GM21390 (cell line): ENCODE data around the gene ANKRD33B.
"Not testable (repeated sequence)": the region's sequence is repeated elsewhere in the genome, so short reads cannot be mapped to it uniquely, and the experiment has no call there.

Source experiments
- ATAC-seq: cut with Tn5 transposase; IDR thresholded peaks from one replicate; pipeline ENCODE4 v1.9.1; 2021; ENCODE audit not compliant: unreplicated experiment

ANKRD33B gene

DNA sequence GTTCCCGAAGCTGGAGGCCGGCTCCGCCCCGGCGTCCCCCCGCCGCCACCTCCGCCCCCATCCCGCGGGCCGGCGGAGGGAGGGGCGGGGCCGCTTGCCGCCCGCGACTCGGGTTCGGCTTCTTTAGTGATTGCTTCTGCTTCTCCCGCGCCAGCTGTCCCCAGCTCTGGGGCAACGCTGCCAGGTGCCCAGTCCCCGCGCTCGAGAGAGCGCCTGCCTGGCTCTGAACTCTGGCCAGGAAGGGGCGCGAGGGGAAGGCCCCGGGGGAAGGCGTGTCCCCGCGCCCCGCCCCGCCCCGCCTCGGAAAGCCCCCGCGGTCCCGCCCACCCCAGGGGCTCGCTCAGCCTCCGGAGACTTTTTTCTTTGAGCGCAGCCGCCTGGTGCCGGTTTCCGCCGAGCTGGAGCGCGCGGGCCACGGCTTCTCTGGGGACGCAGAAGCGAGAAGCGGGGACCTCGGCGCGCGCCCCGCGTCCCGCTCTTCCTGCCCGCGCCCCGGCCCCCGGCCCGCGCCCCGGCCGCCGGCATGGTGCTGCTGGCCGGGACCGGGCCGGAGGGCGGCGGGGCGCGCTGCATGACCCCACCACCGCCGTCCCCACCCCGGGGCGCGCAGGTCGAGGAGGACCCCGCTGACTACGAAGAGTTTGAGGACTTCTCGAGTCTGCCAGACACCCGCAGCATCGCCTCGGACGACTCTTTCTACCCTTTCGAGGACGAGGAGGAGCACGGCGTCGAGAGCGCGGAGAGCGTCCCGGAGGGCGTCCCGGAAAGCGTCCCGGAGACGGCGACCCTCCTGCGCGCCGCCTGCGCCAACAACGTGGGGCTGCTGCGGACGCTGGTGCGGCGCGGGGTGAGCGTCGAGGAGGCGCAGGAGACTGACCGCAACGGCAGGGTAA lies at the start of gene ANKRD33B:
Gene ANKRD33B (plus strand): TSS at position 126 of the 893 bp plus-strand sequence. CDS start 398 bp downstream, at position 524.
- peak; percentile 56 for ATAC-seq

DNA sequence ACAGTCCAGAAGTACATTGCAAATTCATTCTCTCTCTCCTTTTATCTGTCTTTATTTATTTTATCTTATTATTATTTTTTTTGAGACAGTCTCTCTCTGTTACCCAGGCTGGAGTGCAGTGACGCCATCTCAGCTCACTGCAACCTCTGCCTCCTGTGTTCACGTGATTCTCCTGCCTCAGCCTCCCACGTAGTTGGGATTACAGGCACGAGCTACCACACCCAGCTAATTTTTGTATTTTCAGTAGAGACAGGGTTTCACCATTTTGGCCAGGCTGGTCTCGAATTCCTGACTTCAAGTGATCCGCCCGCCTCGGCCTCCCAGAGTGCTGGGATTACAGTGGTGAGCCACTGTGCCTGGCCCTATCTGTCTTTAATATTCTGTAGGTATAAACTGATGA lies 49.3 kb upstream of the ANKRD33B start:
- ATAC-seq, result not testable (repeated sequence)

- ATAC-seq, result no peak
Observed at GRCh38 chr5:10515492-10515891, 48.4 kb upstream of the ANKRD33B start.

DNA sequence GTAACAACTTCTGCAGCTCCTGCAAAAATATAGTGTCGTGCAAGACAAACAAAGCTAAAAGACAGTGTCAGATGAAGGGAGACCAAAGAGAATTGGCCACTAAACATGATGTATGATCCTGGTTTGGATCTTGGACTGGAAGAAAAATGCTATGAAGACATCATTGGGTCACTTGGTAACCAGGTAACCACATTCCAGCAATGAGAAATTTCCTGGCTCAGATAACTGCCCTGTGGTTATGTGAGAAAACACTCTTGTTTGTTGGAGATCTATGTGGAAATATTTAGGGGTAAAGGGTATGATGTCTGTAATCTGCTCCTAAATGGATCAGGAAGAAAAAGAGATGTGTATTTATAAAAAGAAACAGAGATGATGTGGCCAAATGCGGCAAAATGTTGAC lies 45.5 kb upstream of the ANKRD33B start:
- ATAC-seq, result no peak

- no peak for ATAC-seq
Observed at GRCh38 chr5:10519729-10520128, 44.1 kb upstream of the ANKRD33B start.

DNA sequence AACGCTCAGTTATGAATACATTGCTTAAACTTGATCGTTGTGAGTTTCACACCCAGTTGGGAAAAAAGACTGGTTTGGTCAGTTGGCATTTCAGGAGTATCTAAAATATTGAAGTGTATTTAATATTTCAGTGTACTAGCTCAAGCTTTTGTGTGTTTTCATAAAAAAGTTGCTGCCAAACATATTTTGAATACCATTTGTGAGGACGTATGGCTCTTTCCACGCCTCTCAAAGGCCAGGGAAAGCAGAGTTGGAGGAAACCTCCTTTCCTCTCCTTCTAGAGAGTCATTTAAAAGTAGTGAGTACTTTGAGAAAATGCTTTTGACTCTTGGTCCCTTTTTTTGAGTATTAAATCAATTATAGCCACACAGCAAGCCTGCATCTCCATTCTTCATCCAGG lies 43.2 kb upstream of the ANKRD33B start:
- no peak for ATAC-seq

GRCh38 chr5:10521466-10522223 lies 42.2 kb upstream of the ANKRD33B start:
- ATAC-seq, result no peak

GRCh38 chr5:10522224-10522611 lies 41.7 kb upstream of the ANKRD33B start:
- ATAC-seq, result no peak

DNA sequence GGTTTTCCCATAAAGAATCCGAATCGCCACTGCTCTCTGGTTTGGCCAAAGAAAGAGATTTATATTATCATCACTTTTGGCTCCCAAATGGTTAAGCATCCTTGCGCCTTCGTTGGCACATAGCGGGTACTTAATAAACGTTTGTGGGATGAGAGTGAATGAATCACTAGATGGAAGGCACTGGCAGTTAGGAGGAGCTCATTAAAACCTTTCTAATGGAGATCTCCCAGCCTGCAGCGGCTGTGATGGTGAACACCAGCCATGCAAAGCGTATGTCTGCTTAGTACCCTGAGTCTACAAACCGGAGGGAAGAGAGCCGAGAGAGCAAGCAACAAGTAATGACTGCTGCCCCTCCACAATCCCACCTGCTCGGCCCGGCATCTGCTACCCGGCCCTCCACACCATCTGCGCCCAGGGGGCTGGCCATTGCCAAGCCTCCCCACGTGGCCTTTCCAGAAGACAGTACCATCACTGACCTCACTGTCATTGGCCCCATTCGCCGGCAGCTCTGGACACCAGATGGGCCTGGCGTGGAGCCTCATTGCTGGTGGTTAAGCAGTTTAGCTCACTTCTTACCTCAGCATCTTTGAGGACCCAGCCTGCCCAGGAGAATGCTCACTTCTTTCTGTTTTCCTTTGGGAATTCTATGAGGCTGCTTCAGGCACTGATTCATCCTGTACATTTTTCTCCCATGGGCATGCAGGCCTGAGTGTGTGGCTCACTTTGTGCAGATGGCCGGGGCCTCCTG lies 39.3 kb upstream of the ANKRD33B start:
- ATAC-seq, result no peak

DNA sequence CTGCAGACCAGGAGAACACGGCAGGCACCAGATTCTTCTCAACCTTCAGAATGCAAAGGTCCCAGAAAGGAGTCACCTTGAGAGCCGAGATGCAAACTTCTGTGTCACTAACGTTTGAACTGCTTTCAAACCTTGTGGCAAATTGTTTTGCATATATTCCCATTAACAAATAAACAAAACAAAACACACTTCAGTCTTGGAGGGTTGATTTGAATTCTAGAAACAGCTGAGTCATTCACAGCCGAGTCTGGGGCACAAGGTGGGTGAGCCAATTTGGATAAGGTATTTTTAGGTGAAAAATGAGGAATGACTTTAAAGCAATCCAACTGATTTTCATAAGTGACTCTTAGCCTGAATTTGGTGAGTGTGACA lies 38.8 kb upstream of the ANKRD33B start:
- no peak for ATAC-seq

DNA sequence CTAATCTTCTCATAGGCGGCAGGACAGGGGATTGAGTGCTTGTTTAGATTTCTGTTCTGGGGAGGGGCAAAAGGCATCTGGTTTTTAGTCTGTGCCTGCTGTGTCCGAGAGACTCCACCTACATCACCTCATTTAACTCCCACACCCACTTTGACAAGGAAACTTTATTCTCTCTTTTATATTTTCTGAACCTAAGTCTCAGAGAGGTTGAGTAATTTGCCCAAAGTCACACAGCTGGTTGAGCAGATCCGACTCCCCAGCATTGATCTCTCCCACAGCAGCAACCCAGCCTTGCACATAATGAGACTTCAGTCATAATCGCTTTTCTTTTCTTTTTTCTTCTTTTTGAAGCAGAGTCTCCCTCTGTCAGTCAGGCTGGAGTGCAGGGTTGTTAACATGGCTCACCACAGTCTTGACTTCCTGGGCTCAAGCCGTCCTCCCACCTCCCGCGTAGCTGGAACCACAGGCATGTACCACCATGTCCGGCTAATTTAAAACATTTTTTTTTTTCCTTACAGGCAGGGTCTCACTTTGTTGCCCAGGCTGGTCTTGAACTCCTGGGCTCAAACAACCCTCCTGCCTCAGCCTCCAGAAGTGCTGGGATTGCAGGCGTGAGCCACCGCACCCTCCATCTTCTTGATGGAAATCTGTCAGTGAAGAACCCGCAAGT lies 36.5 kb upstream of the ANKRD33B start:
- ATAC-seq, result no peak

DNA sequence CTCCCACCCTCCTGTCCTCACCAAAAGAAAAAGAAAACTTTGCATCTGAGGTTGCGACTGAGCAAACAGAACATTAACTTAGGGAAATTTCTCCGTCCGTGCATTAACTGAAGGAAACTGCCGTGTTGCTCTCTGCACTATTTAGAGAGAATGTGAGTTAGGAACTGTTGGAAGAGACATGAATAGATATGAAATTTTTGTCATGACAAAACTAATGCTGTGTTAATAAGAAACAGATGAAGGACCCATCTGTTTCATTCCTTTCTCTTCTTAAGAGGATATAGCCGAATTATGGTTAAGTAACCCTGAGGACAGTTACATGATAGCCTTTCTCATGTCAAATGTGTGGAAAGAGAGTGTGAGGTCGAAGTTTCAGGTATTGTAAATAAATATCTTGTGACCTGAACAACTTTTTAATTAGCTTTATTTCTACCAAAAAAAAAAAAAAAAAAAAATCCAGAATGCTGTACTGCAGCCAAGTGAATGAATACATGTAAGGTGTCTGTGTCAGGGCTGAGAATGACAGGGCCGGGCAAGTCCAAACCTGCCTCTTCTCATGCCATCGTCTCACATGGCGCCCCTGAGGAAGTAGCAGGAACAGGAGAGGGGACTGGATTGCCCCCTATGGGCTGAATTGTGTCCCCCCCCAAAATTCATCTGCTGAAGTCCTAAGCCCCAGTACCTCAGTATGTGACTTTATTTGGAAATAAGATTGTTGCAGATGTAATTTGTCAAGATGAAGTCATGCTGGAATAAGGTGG lies 35.6 kb upstream of the ANKRD33B start:
- ATAC-seq, result no peak

GRCh38 chr5:10528827-10529226 lies 35.0 kb upstream of the ANKRD33B start:
- no peak for ATAC-seq

DNA sequence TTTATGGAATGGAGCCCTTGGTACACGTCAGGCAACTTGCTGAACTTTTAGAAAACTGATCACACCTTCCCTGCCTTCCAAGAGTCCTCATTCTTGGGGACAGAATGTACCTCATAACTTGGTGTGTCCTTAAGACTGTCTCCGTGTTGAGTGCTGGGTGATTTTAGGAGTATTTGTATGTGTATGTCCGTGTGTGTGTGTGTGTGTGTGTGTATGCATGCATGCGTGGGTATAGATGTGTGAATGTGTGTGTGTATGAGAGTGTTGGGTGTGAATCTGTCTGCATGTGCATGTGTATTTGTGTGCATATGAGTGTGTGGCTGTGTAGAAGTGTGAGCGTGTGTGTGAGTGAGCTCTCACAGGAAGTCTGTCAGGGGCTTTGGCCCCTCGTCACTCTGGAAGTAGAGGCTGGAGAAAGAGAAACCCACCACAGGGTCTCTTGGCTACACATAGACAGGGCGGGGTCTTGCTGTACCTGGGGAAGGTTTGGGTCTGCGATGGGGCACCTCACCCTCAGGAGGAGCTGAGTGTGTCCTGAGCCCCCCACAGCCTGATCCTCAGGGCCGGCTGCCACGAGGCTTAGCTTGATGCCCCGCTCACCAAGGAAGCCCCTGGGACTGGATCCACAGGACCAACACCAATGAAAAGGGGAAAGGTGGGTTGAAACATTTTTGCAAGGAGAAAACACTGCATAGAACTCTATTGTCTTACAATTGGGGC lies 33.1 kb upstream of the ANKRD33B start:
- ATAC-seq, result no peak

DNA sequence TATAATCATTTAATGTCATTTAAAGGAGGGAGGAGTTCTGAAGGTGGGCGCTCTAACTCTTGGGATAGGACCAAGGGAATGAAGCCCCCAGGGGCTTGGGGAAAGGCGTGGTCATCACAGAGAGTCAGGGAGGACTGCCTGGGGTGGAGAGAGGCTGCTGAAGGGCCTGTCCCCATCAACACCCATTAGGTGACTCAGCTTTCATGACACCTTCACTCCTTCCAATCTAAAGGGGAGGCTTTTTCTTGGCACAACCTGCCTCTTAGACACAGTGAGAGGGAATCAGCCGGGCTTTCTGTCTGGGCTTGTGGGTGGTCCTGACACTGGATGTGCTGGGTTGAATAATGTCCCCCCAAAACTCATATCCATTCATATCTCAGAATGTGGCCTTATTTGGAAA lies 31.4 kb upstream of the ANKRD33B start:
- ATAC-seq, result no peak

GRCh38 chr5:10533226-10533625 lies 30.6 kb upstream of the ANKRD33B start:
- ATAC-seq, result no peak

- ATAC-seq, result no peak
Observed at GRCh38 chr5:10534561-10535530, 29.0 kb upstream of the ANKRD33B start.

GRCh38 chr5:10536511-10536910 lies 27.4 kb upstream of the ANKRD33B start:
- no peak for ATAC-seq
